Motor neuron (in vitro differentiated cells): ENCODE data around the gene GRM1. TPM values are rescaled to one million over a fixed set of nuclear protein-coding genes. Genes with fewer than 3 reads are reported as not detected.
"Not testable (repeated sequence)": the region's sequence is repeated elsewhere in the genome, so short reads cannot be mapped to it uniquely, and the experiment has no call there.

Source experiments
- ATAC-seq, 8 experiments: fragments of 200-7000 bp; cut with Tn5 transposase; replicated peaks in 6 of 8; 2 replicates each; pipeline ENCODE4 v1.8.0; 2021; ENCODE audit warnings: mild to moderate bottlenecking in 8 of 8, moderate library complexity in 8 of 8
- H3K27ac ChIP-seq, 2 donors: fragments of 250-450 bp; sonication (Bioruptor Pico); 2 replicates each; pipeline ENCODE4 v1.9.0; 2021; ENCODE audit warnings: antibody characterized with exemption in 2 of 2, mild to moderate bottlenecking in 2 of 2, moderate library complexity in 1 of 2
- H3K4me1 ChIP-seq, 2 donors: fragments of 250-450 bp; sonication (Bioruptor Pico); replicated peaks in 1 of 2; 2 replicates each; pipeline ENCODE4 v1.6.1; 2021; ENCODE audit warnings: antibody characterized with exemption in 2 of 2, mild to moderate bottlenecking in 2 of 2, moderate library complexity in 1 of 2
- H3K4me3 ChIP-seq, 5 donors: fragments of 250-450 bp; sonication (Bioruptor Pico); 2 replicates each; pipeline ENCODE4 v1.9.0; 2021; ENCODE audit warnings: antibody characterized with exemption in 5 of 5, mild to moderate bottlenecking in 5 of 5, moderate library complexity in 4 of 5
- WGBS, 10 experiments: fragments of 450-650 bp; shearing (Covaris generic); methylation state at CpG; one replicate each; pipeline ENCODE4 v1.0.0; 2022; 5-methylcytosine and 5-hydroxymethylcytosine counted together
- in situ Hi-C, 9 experiments: fragments of 400-800 bp; cut with MboI; loops; one replicate each; pipeline ENCODE4 v1.15.0; 2021; ENCODE audit warnings: low sequenced_read_pairs in 9 of 9, low pct_unique_long_range_greater_than_20kb in 2 of 9; ENCODE audit not compliant: unreplicated experiment in 9 of 9
- total RNA-seq, 8 experiments: library from RNA; unstranded; fragments of 300-600 nt; gene quantifications; 2 replicates each; pipeline versions ENCODE4 v1.2.3 to v1.2.4, GENCODE V29; 2022

Gene GRM1
- total RNA-seq, 8 experiments from 2014 or later = 0.18 to 1.00 (median 0.45) TPM

DNA sequence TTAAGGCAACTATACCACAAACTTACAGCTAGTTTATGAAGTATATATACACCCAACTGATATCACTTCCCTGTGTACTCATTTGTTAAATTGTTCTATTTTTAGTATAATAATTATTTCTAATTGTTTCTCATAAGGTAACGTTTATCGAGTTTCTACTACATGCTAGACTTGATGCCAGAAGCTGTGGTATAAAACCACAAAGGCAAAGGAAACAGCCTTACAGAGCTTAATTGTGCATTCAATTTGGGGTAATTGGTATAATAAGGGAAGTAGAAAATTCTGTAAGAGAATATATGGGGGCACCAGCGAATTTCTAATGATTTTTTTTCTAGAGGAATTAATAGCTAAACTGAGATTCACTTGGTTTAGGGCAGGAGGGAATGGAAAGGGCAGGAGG is 183.9 kb downstream of the GRM1 start:
- ATAC-seq = no peak
- WGBS, 10 experiments = 15 to 82% (median 58%) methylated on average over 2 to 3 of the region's 3 CpGs
- in situ Hi-C loops = no loop called here
- Histone ChIP-seq H3K27ac (no peak overlapping the region), H3K4me1 (no peaks in the 10 kb centered on the region), H3K4me3 (no peak overlapping the region)

GRCh38 chr6:146219101-146219500 is 190.2 kb downstream of the GRM1 start:
- no peak for ATAC-seq
- WGBS, 10 experiments = 33 to 98% (median 89%) methylated on average over 3 of the region's 3 CpGs
- in situ Hi-C loops = no loop called here
- H3K4me1 ChIP-seq = no peaks in the 10 kb centered on the region
- H3K4me3 ChIP-seq = no peak overlapping the region
- H3K27ac ChIP-seq = no peak overlapping the region

DNA sequence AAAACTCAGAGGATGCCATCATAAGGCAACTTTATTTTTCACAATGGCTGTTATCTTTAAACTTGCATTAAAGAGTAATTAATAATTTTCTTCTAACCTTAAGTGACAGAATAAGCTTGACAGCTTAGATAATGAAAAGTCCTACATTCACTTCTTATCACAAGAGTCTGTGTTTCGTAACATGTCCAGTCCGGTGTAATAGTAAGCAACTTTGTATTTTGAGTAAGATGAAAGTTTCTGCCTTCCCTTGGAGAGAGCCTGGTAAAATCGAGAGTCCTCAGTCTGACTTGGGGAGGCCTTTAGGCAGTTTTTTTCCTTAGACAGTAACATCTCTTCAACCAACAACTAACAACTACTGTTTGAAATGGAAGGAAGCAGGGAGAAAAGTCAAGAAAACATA is 195.6 kb downstream of the GRM1 start:
- Histone ChIP-seq H3K27ac (no peak overlapping the region), H3K4me3 (no peak overlapping the region), H3K4me1 (no peaks in the 10 kb centered on the region)
- ATAC-seq = no peak
- WGBS, 10 experiments = 42 to 100% (median 92%) methylated on average over 1 to 3 of the region's 3 CpGs; no CpG with 5 or more reads in 1 of the 10 experiments
- in situ Hi-C loops = no loop called here

GRCh38 chr6:146224988-146225387 is 196.1 kb downstream of the GRM1 start:
- in situ Hi-C loops = no loop called here
- H3K27ac ChIP-seq = no peak overlapping the region
- ATAC-seq = no peak
- 29 to 100% (median 92%) methylated on average over 1 to 5 of the region's 5 CpGs for WGBS, 10 experiments
- no peaks in the 10 kb centered on the region for H3K4me1 ChIP-seq
- H3K4me3 ChIP-seq = no peak overlapping the region

DNA sequence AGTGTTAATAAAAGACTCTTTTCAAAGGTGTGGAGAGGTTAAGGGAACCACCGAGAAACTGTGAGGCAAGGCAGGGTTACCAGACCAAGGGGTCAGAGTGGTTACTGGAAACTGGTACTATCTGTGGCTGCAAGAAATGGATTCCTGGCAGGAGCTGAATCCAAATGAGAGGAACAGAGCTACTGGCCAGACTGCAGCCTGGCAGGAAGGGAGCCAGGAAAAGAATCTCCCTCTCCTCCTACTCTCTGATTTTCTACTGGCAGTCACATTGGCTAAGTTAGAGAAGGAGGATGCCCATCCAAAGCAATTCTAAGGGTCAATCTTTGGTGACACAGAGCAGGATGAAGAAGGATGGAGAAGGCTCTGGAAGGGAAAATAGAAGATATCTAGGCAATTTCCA is 211.5 kb downstream of the GRM1 start:
- 14 to 100% (median 71%) methylated on average over 1 of the region's 1 CpG; no CpG with 5 or more reads in 1 of the 10 experiments for WGBS, 10 experiments
- H3K27ac ChIP-seq = no peak overlapping the region
- no peak overlapping the region for H3K4me3 ChIP-seq
- no peak for ATAC-seq
- in situ Hi-C loops = no loop called here
- peaks cover 0 to 6% of the 10 kb centered on the region in 2 donors for H3K4me1 ChIP-seq

DNA sequence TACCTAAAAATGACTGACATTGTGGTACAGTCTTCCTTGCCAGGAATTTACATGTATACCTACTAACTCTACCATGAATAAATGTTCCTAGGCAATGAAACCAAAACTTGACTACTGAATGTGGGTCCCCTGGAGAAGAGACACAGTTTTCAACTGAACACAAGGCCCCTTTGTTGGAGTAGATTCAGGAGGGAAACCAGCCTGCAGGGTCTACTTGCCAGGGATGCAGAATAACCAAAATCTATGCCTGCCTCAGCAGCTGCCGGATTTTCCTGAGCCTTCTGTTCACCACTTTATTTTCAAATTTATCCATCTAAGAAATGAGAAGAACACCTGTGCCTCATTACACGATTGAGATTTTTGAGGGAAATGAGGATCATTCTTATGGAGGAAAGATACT is 211.9 kb downstream of the GRM1 start:
- no peak for ATAC-seq

GRCh38 chr6:146243646-146244045 is 214.8 kb downstream of the GRM1 start:
- 20 to 100% (median 79%) methylated on average over 1 to 5 of the region's 5 CpGs for WGBS, 10 experiments
- ATAC-seq, H3K4me1 ChIP-seq, H3K27ac ChIP-seq, in situ Hi-C loops, H3K4me3 ChIP-seq: not testable (repeated sequence)

More for the DNA sequence above, 211.9 kb downstream of the GRM1 start:
- H3K4me1 ChIP-seq = peaks cover 0 to 6% of the 10 kb centered on the region in 2 donors
- in situ Hi-C loops = no loop called here
- no peak overlapping the region for H3K4me3 ChIP-seq
- H3K27ac ChIP-seq = no peak overlapping the region
- 17 to 100% (median 67%) methylated on average over 1 to 2 of the region's 2 CpGs; no CpG with 5 or more reads in 3 of the 10 experiments for WGBS, 10 experiments

DNA sequence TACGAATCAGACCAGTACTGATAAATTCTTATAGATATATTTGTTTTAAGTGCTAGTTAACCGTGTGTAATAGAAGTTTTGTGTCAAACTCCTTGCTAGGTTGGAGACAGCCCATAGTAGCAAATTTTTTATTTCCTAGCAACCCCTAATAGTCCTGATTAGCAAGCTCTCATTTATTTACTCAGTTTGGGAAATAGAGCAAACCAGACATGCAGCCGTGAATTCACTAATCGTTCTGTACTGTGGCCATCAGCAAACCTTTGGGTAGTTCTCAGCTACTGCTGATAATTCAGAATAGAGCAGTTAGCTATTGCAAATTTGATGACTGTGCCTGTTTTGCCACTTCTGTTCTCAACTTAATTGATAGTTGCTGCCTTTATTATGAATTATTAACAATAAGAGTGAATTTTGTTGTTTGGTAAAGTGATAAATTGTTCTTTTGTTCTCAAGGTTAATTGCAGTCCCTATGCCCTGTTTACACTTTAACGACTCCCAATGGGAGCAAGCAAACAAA is 215.8 kb downstream of the GRM1 start:
- Histone ChIP-seq H3K4me3 (no peak overlapping the region), H3K27ac (no peak overlapping the region), H3K4me1 (no peaks in the 10 kb centered on the region)
- 15 to 100% (median 81%) methylated on average over 1 to 5 of the region's 5 CpGs for WGBS, 10 experiments
- ATAC-seq = no peak
- in situ Hi-C loops = no loop called here

GRCh38 chr6:146246028-146246427 is 217.2 kb downstream of the GRM1 start:
- H3K4me3 ChIP-seq = no peak overlapping the region
- WGBS, 10 experiments = 0 to 100% (median 50%) methylated on average over 1 of the region's 1 CpG; no CpG with 5 or more reads in 1 of the 10 experiments
- in situ Hi-C loops = no loop called here
- peak in 1 of 8 experiments; percentile 37 for ATAC-seq
- H3K4me1 ChIP-seq = no peaks in the 10 kb centered on the region
- no peak overlapping the region for H3K27ac ChIP-seq

DNA sequence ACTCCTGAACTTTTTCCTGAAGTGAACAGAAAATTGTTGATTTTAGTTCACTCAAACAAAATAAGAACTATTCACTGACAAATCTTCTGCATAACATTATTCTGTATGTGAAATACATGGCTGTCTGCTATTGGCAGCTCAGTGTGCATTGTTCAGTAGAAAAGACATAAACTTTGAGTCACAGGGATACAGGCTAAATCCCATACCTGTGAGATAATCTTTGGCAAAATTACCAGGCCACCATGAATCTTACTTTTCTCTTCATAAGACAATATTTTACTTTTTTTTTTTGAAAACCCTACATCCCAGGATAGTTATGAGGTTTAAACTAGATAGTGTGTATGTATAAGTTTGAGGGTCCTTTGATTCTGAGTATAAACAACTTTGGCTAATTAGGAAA is 224.8 kb downstream of the GRM1 start:
- Histone ChIP-seq H3K4me3 (no peak overlapping the region), H3K4me1 (no peaks in the 10 kb centered on the region), H3K27ac (no peak overlapping the region)
- in situ Hi-C loops = no loop called here
- ATAC-seq = no peak

DNA sequence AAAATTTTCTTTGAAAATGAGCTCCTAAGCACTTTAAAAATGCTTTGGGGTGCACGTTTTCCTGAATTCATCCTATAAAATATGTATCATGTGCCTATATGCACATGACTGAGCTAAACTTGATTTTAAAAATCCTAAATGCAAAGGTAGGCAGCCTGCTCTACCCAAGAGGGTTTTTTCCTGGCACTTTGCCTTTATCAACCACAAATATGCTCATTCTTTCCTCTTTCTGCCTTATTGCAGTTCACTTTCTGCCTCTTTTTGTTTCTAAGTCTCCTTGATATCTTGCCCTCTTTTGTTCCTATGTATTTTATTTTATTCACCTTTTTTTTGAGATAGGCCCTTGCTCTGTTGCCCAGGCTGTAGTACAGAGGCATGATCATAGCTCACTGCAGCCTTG is 229.3 kb downstream of the GRM1 start:
- Histone ChIP-seq H3K4me3 (no peak overlapping the region), H3K4me1 (no peaks in the 10 kb centered on the region), H3K27ac (no peak overlapping the region)
- no peak for ATAC-seq
- 0 to 89% (median 51%) methylated on average over 1 of the region's 1 CpG for WGBS, 10 experiments
- in situ Hi-C loops = no loop called here

DNA sequence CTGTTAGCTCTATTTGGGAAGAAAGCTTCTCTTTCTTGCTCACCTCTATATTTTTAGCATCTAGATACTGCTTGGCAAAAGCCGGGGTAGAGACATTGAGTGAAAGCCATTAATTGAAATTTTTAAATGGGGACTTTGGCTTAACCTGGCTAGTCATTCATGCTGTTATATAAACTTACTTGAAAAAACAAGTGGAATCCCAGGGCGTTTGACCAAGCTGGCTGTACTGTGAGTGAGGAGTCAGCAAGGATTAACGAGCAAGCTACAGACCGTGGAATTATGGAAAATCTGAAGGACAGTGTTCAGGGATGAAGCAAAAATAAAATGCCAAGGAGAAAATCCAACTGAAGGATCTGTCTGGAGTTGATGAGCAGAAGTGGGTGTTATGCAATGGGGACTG is 232.0 kb downstream of the GRM1 start:
- H3K4me3 ChIP-seq = no peak overlapping the region
- no peaks in the 10 kb centered on the region for H3K4me1 ChIP-seq
- no peak overlapping the region for H3K27ac ChIP-seq
- in situ Hi-C loops = no loop called here
- no peak for ATAC-seq
- WGBS, 10 experiments = 4 to 100% (median 79%) methylated on average over 1 to 4 of the region's 4 CpGs; no CpG with 5 or more reads in 1 of the 10 experiments

DNA sequence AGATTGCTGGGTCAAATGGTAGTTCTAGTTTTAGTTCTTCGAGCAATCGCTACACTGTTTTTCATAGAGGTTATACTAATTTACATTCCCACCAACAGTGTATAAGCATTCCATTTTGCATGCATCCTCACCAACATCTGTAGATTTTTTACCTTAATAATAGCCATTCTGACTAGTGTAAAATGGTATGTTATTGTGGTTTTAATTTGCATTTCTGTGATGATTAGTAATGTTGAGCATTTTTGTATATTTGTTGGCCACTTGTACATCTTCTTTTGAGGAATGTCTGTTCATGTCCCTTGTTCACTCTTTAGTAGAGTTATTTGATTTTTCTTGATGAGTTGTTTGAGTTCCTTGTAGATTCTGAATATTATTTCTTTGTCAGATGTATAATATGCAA is 236.2 kb downstream of the GRM1 start:
- WGBS, 10 experiments = 86 to 100% (median 100%) methylated on average over 2 of the region's 2 CpGs
- no peaks in the 10 kb centered on the region for H3K4me1 ChIP-seq
- no peak overlapping the region for H3K27ac ChIP-seq
- no peak overlapping the region for H3K4me3 ChIP-seq
- in situ Hi-C loops = no loop called here
- ATAC-seq = no peak

- no peak overlapping the region for H3K4me3 ChIP-seq
- 40 to 98% (median 83%) methylated on average over 1 to 7 of the region's 18 CpGs; no CpG with 5 or more reads in 5 of the 10 experiments for WGBS, 10 experiments
- in situ Hi-C loops = no loop called here
- no peak for ATAC-seq
- H3K4me1 ChIP-seq = no peaks in the 10 kb centered on the region
- no peak overlapping the region for H3K27ac ChIP-seq
Measured at GRCh38 chr6:146267447-146267846, 238.6 kb downstream of the GRM1 start.
